NCI-H1417 treated with DMSO at 0.1 percent for 48 hours (cell line): ENCODE results near the gene SP140.
"Not testable (repeated sequence)": the region's sequence is repeated elsewhere in the genome, so short reads cannot be mapped to it uniquely, and the experiment has no call there.

Source experiments
- DNase-seq: peaks from one replicate; lab custom pipeline; 2025; lab: John Stamatoyannopoulos, UW

Gene SP140

DNA sequence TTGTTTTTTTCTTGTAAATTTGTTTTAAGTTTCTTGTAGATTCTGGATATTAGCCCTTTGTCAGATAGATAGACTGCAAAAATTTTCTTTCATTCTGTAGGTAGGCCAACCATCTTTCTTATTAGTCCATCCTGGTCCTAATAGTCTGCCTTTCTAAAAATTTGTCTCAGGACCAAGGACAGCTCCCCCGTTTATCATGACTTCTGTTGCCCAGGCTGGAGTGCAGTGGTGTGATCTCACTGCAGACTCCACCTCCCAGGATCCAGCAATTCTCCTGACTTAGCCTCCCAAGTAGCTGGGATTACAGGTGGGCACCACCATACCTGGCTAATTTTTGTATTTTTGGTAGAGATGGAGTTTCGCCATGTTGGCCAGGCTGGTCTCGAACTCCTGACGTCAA, 63.8 kb downstream of the SP140 start:
- DNase-seq: not testable (repeated sequence)

DNA sequence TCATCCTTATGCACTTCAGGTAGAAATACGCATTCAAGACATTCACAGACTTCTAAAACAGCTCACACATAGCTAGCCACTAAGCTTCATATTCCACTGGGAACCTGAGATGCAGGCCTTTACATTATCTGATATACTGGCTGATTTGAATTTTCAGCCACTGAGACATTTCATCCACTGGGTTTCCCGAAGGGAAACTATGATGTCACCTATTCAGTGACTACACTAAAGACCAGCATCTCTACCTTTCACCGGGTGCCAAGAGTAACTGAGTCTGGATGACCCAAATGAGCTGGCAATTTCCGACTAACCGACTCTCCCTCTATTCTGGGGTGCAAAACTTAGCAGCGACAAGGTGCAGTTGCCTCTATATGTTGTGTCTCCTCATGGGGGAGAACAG, 69.7 kb downstream of the SP140 start:
- no peak for DNase-seq

DNA sequence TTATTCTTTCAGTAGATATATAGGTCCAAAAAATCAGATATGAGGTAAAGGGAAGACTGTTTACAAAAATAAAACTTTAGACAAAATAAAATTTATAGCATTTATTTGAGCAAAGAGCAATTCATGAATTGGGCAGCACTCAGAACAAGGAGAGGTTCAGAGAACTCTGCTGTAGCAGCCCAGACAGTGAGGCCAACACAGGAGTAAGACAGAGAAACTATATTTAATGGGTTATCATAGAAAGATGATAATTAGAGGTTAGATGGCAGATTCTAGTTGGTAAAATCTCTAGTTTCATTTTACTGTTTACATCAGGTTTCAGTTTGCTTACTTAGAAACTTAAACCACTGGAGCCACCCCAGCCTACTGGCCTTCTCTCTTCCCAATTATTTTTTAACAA, 71.4 kb downstream of the SP140 start:
- no peak for DNase-seq

DNA sequence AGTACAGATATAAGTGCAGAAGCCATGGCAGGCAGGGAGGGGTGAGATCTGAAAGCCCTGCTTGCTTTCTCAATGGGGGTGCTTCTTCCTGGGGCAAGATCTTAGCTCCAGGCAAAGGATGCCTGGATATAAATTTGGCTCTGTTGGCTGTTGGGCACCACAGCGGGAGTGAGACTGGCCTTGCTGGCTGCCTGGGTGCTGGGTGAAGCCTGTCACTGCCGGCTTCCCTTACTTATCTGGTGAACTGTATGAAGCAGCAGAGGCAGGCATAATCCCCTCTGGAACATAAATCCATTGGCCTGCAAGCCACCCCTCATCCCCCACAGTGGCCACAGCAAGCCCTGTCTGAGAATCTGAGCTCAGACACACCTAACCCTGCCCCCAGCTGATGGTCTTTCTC, 74.1 kb downstream of the SP140 start:
- no peak for DNase-seq

DNA sequence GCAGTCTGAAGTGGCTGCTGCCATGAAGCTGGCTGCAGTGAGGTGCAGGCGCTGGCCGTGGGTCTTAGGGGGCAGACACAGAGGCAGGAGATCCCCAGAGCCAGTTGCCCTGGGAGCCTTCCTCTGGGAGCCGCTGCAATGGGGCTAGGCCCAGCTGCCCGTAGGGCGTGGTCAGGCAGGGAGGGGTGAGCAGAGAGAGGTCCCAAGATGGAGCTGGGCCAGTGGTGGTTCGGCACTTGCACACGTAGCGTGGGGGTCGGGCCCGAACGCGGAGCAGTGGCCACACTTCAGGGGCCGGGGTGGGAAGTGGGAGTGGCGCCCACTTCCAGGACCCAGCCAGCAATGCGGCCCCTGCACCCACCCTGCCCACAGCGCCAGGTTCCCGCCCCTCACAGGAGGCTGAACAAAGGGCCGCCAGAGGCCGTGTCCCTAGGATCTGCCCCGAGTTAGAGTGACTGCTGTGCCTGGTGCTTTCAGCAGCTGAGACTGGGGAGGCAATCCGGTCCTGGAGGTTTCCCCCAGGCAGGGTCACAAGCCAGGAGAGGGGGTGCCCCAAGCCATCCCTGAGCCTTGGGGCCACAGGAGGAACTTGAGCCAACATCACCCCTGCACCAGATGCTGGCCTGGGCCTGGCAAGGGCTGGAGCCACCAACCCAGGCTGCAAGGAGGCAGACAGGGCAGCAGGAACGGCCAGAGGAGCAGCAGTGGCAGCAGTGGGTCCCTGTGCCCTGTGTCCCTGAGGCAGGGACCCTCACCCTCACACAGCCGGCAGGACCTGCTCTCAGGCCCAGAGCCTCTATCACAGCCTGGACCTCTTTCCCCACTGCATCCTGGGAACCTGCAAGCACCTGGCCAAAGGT, 80.1 kb downstream of the SP140 start:
- no peak for DNase-seq

DNA sequence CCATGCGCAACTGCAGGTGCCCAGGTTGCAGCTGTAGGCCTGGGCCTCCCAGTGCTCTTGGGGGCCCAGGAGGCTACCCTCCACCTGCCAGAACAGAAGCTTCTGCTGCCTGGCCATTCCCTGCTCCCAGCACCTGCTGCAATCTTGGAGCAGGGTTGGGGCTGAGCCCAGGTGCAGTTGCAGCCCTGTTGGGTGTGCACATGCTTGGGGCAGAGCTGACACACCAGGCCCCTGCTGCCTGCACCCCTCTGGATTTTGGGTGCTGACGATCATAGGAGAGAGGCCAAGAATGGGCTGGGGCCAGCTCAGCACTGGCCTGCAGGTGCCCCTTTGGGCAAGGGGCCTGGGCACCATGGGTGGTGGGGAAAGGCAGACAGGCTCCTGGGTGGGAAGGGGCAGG, 80.9 kb downstream of the SP140 start:
- DNase-seq: no peak

DNA sequence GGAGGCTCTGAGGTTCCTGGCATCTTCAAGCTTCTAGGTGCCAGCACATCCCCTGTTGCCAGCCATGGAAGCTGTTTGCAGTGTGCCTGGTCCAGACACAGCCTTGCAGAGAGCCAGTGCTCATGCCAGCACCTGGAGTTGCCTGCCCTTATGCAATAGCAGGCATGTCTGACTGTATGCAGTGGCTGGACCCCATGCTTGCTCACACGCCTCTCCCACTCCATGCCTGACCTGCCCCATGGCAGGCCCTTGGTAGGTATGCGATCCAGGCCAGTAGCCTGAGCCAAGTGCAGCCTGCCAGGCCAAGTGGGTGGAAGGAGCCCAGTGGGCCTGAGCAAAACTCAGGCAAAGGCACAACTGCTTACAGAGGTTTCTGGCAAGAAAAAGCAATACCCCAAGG, 81.9 kb downstream of the SP140 start:
- DNase-seq: no peak

DNA sequence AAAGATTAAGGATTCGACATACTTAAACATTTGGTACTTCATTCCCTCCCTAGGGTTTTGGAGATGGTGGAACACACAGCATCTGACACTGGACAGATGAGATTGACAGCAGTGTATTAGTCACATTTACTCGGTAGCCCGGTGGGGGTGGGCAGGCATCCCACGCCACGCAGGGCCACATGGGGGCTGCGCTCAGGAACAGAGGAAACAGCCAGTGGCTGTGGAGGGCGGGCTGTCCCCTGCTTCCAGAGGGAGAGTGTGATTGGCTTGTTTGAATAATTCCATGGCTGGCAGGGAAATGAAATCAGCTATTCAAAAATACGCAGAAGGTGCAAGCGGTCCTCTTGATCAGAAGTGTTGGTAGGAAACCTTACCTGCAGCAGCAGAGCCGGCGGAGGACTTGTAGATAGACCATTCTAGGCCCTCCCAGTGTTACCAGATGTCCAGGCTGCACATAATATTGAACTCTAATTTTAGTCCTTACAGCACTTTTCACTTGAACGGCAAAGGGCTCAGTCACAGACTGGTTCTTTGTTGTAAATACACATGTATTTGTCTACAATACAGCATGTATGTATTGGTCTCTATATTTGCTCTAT, 83.0 kb downstream of the SP140 start:
- no peak for DNase-seq

DNA sequence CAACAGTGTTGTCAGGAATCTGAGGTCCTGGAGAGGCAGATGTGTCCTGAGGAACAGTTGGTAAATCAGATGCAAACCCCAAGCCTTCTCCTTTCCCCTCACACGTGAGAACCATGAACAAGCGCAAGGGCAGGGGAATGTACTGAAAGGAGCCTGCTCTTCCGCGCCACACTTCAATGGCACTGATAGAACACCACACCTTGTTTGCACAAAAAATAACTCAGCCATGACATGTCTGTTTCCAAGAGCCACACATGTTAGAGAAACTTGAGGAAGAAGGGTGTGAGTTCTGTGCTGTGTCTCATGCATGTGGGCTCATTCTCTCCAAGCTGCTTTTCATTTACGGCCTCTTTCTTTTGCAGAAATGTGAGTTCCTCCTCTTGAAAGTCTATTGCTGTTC, 85.3 kb downstream of the SP140 start:
- DNase-seq: not testable (repeated sequence)

DNA sequence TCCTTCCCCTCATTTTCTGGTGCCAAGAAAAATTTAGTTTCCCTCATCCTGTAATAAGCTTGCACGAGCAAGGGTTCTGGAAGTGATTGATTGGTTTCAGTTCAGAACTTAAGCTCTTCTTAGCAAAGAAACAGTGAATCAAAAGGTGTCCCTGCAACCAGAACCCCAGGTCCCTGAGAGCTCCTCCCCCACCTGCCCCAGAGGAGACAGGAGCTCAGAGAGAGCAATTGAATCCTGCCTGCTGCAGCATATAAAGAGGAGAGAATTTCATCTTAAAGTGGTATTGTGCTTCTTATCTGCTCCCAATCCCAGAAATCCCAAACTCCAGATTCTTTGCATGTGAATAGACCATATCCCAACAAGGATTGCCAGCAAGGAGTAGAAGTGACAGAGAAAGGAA, 86.1 kb downstream of the SP140 start:
- not testable (repeated sequence) for DNase-seq

DNA sequence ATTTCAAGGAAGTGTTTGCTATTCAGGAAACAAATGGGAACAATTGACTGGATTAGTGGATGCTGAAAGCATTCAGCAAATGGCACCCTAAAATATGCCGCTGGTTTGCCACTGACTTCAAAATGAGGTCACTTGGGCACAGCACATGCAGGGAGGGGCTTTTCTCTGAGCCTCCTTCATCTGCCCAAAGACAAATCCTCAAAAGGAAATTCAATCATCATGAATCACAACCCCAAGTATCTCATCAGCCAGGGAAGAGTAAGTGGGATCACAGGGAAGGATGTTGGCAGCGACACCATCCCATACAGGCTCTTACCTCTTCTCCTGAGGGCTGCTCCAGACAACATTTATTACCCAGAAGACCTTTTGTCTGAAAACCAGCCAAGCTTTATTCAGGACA, 87.1 kb downstream of the SP140 start:
- DNase-seq: no peak

DNA sequence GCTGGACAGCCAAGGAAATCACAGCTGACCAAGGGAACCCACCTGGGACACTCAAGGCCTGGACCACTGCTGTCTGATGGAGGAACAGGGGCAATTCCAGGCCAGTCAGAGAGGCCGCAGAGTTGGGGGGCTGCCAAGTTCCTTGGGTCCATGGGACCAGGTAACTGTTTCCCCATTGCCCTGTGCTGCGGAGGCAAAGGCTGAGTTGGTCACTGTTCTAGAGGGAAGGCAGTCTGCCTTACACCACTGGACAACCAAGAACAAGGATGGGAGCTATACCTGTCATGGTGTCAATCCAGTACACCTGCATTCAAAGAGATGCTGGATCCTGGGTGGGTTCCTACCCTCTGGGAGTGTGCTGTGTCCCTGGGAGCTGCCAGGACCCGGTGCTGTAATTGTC, 91.8 kb downstream of the SP140 start:
- no peak for DNase-seq

DNA sequence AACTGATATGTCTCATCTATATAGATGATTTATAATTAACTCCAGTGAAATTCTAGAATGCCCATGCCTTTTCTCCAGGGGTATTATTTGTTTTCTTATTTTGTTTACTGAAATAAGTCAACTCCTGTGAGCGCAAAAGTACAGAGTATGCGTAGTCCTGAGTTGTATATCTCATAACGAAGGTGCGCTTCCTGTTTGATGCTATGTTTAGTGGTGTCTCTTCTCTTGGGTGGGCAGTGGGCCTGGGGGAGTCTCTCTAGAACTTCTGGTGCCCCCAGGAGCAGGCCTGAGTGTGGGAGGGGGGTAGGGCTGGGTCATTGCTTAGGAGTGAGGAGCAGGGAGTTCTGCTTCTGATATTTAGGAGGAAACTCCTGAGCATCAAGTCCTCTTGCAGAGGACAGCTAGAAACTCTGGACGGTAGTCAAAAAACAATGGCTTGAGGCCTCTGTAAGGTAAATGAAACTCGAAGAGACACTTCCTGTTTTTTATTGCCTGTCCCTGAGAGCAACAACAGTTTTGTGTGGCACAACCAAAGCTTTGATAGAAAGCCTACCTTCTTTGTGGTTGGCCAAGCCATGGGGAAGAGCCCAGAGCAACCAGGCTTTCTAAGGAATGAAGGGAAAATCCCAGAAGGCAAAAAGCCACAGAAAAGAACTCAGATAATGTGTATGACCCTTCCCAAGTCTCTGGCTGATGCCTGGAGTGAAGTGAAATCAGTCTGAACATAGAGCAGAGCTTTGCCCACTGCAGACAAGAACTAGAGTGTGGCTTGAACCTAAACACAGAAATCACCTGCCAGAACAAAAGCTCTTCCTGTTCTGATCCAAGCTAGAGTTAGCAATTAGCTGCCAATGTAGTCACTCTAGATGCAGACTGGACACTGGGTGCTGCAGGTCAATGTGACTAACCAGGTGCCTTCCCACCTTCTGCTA, 92.9 kb downstream of the SP140 start:
- DNase-seq: no peak

DNA sequence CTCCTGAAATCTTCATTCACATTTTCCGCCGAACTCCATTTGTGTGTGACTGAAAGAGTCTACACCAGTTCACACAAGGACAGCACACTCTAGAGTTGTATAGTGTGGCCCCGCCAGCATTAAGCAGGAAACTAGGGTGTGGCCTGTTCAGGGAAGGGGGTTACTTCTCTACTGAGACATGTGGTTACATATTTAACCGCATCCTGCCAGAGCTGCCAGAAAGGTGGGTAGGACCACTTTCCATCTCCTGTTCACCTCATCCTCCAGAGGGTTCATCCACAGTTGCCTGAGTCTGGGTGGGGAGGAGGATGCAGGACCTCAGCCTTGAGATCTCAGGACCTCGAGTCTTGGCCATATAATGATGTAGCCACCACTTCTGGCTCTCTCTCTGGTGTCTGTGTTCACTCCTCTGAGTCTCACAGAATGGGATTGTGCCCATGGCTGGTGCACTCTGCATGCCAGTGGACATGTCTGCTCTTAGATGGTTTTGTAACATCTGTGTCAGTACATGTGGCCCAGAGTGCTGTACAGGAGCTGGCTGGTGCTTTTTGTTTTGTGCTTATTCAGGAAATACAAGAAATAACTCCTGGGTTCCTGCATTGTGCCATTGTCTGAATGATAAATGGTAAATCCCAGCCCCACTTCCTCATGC, 93.8 kb downstream of the SP140 start:
- DNase-seq: no peak

DNA sequence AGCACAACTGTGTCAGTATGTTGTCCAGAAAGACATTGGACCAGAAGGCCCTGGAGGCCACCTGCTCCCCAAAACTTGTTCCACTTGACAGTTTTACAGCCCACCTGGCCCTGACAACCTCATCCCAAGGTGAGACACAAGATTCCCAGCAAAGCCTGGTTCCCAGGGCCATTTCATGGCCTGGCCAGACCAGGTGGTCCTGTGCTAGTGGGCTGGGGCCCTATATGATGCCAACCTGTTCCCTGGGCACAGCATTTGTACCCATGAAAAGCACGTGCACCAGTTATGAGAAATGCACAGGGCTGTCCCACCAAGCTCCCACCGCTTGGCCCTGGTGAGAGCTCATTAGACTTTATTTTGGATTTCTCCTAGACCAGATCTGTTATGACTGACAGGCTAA, 95.5 kb downstream of the SP140 start:
- DNase-seq: no peak

DNA sequence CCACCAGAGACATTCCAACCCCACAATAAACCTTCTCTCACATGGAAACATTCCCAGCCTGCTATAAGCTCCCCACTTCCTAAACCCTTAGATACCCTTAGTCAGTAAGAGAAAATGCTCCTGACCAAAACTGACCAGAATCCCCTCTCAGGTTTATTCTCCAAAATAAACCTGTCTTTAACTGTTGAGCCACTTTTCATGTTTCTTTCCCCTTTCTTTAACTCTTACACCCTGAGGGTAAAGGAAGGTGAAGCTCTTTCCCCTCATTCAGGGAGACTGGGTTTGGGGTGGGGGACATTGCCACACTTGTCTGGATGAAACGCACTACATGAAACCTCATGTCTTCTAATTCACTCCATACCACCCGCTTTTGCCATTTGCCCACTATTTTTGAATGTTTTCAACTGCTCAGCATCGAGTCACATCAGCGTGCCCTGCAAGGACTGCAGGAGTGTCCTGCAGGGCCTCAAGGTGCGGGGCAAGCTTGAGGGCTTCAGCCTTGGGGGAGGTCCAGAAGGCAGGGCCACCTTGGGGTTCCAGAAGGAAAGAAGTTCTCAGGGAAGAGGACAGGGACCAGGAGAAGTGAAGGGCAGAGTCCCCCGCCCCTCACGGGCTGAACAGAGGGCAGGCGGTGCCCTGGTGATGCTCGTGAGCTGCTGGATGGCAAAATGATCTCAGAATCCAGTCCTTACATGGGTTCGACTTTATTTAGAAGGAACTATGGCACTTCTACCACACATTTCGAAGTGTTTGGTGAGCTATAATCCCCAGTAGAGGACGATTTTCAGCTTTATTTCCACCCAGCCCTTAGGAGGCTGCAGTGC, 97.2 kb downstream of the SP140 start:
- no peak for DNase-seq

DNA sequence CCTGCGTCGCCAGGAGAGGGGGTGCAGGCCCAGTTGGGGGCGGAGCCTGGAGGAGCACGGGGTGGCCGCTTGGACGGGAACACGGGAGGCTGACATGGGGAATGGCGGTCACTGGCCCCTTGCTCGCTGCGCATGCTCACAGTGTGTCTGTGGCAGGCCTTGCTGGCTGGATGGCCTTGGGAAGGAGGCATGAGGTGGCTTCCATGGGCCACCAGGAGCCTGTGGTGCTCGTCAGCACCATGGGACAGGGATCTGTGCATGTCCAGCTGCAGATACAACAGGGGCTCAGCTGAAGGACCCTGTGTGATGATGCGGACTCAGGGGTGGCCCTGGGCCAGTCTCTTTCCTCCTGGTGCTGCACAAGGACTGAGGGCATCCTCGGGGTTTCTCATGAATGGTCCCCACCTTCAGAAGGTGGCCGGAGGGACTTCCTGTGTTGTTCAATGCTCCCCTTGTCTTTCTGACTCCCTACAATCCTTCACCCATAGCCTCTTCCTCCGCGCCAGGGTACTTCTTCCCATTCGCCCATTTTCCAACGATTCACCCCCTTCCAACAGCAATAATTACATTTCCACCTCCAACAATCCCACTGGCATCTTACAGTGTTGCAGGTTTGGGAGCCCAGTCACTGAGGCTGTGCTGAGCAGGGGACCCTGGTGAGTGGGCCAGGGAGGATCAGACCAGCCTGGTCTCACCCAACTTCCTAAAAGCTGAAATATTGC, 98.0 kb downstream of the SP140 start:
- DNase-seq: no peak

DNA sequence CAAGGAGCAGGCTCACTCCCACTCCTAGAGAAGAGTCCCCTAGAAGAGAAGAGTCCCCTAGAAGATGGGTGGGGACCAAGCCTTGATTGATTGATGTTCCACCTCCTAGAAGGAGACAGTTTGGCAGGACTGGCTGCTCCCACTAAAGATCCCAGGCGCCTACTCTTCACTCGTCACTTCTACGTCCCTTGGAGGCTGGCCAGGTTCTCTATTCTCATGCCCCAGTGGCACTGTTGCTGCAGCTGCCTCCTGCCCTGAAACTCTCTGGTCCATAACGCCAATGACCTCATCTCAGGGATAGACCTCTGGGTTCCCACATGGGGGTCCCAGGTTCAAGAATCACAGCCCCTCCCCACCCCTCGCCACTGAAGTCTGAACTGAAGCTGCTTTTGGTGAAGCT, 99.0 kb downstream of the SP140 start:
- no peak for DNase-seq

DNA sequence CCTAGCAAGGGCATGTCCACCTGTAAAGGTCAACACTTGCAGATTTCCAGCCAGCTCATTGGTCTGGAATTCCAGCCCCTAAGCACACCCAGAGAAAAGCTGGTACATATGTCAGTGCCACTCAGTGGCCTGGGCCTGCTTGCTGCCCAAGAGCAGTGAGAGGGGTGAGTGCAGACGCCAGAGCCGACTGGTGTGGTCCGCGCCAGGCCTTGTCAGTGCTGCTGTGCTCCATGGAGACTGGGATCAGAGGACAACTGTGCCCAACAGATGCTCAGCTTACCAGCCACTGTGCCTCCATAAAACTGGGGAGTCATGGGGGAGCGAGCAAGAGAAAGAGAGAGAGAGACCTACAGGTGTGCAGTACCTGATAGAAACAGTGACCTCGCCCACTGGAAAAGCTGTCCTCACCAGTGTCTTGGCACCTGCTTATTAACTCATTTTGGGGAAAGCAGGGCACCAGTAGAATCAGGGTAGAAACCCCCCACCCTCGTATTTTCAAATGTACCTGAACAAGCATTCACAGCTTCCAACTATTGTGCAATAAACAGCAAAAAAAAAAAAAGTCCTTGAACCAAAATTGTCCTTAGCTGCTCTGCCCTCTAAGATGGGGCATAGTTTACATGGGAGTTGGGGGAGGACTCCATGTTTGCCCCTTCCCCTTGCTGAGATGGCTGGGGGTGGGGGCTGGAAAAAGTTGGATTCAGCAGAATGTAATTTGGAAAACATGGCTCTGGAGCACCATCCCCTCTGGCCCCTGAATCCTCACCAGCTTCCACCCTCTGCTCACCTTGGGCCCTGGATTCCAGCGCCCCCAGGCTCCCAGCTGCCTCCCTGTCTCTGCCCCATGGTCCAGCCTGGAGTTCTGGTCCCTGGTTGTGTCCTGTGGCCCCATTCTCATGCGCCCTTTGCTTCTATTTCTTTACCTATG, 100.0 kb downstream of the SP140 start:
- DNase-seq: no peak
